Posterior vena cava (tissue), 2 donors: Measurements from ENCODE around the gene MOB3B. TPM values are rescaled to one million over a fixed set of nuclear protein-coding genes. Genes with fewer than 3 reads are reported as not detected.

Experiments
- DNase-seq: peaks from one replicate; pipeline ENCODE4 v3.0.0-alpha.2; 2020; ENCODE audit warnings: low spot score
- intact Hi-C, 2 donors: fragments of 100-400 bp; cut with DNase I; formaldehyde crosslinking; loops; one replicate each; pipeline versions ENCODE4 v1.14.1 to v1.14.2; 2022 to 2023
- total RNA-seq, 2 donors: library from RNA; stranded (reverse); fragmentation: NEBNext Ultra II Directional; extraction: Animal tissue kit (Norgen Biotek cat#: 25700); gene quantifications; one replicate each; pipeline ENCODE4 v1.2.1, GENCODE V29; 2021
- donor health status: DM: yes; HTN: yes; CAD: no.
- donor health status: DM: yes; HTN: yes; CAD: no.

MOB3B gene
- total RNA-seq, 2 donors from 2014 or later, result 3.2 to 4.0 TPM

DNA sequence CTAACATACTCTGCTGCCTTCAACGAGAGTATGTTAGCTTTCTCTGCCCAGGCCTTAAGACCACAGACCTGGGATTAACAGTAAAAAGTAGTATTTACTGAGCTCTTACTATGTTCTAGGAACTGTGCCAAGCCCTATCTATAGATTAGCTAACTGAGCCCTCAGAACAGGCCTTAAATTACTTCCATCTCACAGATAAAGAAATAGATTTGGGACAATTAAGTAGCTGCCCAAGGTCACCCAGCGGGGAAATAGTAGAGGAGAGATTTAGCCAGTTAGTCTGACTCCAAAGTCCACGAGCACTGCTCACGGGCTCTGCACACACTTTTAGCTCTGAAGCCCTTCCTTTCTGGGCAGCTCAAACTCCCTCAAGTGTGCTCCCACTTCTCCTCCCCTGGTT lies 168.1 kb downstream of the MOB3B start:
- intact Hi-C loops, result no loop called here

DNA sequence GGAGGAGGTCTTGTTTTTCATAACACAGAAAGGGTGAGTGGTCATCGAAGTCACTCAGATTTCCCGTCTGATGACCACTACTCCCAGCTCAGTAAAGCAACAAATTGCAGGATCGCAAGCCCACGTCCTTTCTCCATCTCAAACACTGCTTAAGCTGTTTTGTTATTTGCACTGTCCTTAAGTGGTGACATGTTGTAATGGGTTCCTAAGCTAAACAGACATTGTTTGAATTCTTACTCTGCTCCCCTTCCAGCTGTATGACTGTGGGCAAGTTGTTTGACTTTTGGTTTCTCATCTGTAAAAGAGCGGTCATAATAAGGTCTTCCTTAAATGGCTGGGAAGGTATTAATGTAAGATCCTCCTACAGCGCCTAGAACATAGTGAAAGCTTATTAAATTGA lies 169.9 kb downstream of the MOB3B start:
- intact Hi-C loops, result no loop called here
- DNase-seq, result no peak

More for the DNA sequence above, 168.1 kb downstream of the MOB3B start:
- DNase-seq, result no peak

DNA sequence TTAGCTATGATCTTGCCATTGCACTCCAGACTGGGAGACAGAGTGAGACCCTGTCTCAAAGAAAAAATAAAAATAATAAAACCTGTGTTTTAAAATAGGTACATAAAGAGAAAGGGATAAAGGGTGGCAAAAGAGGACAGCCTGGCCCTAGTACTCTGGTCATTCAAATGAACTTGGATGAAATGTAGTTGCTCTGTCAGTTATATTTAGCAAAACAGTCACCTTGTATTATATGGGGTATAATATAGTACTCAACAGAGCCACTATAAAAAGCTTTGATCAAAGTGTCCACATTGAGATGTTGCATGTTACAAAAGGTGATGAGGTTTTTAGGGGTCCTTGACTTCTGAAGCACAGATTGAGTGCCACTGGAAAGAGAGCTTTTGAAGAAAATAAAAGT lies 171.6 kb downstream of the MOB3B start:
- intact Hi-C loops, result no loop called here
- no peak for DNase-seq

DNA sequence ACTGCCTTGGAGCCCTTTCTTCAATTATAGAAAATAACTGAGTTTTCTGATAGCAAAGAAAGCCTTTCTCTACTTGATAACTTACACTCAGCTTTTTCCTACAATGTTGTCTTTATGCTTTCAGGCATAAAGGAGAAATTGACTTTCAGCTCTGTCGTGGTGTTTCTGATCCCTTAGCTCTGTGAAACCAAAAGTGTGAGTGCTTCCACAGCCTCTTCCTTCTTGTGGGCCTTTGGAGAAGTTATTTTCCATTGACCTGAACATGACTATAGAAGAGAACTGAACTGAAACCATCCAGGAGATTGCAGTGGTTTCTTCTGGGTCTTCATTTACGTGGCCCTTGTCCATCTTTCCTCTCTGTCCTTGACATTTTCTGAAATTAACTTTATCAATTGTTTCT lies 173.2 kb downstream of the MOB3B start:
- intact Hi-C loops, result no loop called here
- DNase-seq, result no peak

DNA sequence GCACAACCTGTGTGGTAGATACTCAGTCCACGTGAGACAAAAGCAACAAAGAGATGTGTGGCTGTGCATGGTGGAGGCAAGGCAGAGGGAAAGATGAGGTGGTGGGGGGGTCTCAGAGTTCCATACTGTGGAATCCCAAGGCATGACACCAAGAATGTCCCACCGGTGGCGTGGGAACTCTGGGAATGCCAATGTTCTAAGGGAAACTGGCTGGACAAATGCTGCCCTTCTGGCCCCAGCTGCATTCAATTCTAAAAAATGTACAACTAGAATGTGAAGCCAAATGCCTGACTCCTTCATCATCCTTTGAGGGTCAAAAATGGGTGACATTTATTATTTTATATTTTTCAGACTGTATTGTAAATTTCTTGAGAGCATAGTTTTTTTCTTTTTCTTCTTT lies 174.4 kb downstream of the MOB3B start:
- intact Hi-C loops, result no loop called here
- DNase-seq, result no peak

DNA sequence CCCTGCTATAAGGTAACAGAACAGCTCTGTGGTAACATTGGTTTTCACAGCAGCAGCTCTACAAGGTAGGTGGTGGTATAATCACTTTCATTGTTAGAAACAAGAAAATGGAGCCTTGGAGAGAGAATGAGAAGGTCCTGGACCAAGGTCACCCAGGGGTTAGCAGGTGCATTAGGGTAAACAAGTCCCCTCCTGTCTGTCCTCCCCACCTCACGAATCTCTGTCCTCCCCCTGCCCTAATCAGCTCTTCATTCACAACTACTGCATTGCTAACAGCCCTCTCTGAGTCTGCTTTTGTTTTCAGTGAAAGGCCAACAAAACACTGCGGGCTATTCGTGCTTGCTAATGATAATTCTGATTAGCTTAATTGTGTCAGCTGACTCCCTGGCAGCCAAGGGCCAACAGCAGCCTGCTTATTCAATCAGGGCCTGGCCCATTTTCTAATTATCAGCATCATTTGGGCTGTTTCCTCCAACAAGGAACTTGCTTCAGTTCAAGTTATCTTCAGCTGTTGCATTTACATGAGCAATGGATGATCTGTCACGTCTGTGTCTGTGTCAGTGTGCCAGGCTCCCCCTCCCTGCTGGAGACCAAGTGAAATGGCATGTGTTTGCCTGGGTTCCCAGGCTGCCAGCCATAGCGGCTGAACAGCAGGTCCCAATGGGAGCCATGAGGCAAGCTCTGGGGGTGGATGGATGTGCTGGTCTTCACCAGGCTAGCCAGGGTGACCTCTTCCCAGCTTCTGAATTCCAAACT lies 176.0 kb downstream of the MOB3B start:
- no peak for DNase-seq
- intact Hi-C loops, result no loop called here

DNA sequence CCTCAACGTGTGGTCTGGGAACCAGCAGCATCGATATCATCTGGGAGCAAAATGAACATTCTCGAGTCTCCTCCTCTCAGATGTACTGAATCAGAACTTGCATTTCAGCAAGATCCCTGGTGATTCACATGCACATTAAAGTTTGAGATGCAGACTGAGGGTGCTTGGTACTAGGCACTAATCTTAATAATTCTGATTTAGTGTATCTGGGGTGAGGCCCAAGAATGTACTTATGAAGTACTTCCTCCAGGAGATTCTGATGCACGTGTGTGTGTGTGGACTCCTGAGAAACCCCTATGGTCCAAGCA lies 176.5 kb downstream of the MOB3B start:
- DNase-seq, result no peak
- intact Hi-C loops, result no loop called here

DNA sequence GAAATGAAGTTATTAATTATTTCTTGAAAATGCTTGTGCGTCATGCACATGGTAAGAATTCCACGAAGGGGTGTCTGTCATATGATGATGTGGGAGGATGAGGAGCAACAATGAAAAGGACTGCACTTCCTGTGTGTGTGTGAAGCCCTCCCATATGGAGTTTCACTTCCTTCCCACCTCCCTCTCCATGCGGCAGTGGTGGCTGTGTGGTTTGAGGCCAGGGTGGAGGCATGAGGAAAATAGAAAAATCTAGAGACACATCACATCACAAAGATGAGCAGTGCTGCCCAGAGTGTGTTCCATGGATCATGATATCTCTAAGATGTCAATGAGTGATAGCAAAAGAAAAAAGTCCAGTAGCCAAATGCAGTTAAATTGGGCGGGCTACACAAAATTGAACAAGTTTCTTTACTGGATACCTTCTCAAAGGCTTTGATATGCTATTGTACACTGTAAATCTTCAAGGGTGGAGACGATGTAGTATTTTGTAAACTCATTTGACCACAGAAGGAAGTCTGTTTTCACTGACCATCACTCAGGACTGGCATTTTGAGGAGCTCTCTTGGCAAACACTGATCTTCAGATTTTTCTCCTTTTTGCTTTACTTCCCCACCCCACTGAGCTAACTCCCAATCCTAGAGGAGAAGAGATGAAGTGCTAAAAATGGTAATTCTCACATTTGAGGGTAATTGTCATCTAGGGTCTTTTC lies 177.0 kb downstream of the MOB3B start:
- DNase-seq, result no peak

DNA sequence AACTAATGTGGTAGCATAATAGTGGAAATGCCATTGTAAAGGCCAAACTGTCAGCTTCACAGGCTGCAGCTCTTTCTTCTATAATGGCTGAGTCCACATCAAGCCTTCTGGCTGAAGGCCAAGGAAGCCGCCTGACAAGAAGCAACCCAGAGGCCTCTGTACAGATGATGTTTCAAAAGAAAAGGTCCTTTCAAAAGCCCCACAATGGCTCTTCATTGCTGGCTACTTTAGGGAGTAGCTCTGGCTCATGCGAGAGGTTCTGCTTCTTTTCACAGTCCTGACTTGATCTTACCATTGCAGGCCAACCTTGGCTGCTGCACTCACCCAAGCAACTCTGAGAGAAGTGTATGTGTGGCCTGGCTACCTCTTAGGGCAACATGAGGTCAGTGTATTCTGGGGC lies 178.2 kb downstream of the MOB3B start:
- no peak for DNase-seq
- intact Hi-C loops, result no loop called here

More for the DNA sequence above, 177.0 kb downstream of the MOB3B start:
- intact Hi-C loops, result no loop called here

DNA sequence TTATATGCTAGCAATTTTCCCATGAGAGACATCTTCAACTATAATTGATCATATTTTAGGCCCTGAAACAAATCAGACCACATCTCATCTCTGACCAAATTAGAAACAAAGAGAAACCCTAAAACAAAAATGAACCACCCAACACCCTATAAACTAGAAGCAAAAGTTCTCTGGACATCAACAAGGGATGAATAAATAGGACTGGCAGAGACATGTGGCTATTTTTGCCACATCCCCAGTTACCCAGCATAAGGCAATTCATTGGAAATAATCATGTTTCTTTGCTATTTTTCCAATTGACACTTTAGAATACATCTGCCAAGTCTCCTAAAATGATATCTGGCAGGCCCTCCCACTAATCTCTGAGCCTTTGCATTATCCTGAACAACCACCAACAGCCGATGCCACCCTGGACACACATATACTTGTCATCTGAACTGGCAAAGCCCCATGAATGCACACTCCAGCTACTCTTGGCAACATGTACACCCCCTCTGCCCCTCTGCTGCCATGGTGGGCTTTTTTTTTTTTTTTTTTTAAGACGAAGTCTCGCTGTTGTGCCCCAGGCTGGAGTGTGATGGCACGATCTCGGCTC lies 179.1 kb downstream of the MOB3B start:
- no peak for DNase-seq
- intact Hi-C loops, result no loop called here

DNA sequence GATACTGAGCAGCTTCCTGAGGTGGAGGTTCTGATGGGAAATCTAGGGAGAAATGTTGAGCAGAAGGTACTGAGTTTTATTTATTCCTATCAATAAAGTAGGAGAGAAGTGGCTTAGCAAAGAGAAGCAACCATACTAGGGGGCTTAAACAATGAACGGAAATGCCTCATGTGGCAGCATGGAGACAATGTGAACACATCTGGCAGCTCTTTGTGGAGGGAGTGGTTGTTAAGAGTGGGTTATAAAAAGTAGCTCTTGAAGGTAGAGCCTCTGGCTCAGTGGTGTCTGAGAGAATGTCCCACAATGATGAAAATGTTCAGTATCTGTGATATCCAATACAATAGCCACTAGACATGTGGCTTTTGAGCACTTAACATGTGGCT lies 179.9 kb downstream of the MOB3B start:
- no peak for DNase-seq
- intact Hi-C loops, result no loop called here

DNA sequence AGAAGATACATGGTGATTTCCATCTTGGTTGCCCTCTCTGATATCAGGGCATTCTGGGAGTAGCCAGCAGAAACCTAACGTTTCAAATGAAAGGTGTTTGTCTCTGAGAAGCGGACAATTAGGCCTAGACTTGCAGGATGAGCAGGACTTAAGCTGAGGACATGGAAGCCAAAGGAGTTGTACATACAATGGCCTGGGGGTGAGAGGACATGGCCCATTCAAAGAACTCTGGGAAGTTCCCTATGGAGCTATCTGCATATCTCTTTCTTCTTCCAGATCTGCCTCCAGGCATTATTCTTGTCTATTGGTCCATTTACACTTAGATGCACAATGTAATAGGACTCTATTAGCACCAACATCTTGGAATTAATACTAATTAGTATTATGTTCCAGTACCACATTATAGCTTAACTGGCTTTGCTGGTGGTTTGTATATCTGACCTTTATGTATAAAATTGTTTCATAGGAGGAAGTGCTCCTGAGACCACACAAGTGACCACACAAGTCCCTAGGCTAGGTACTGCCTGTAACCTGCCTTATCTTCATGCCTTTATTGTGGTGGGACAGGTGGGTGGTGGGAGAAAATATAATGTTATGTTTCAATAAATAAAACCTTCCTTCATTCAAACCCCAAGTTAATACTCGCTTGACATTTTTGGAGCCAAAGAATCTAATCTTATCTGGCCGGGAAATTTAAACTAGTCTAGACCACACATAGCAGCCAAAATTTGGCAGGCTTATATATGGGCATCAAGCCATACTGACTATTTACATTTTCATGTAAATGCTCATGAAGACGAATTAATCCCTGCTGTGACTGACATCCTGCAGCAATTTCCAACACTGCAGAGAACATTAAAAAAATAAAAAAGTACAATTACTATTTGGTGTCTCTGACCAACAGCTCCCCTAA lies 180.6 kb downstream of the MOB3B start:
- no peak for DNase-seq
- intact Hi-C loops, result no loop called here

DNA sequence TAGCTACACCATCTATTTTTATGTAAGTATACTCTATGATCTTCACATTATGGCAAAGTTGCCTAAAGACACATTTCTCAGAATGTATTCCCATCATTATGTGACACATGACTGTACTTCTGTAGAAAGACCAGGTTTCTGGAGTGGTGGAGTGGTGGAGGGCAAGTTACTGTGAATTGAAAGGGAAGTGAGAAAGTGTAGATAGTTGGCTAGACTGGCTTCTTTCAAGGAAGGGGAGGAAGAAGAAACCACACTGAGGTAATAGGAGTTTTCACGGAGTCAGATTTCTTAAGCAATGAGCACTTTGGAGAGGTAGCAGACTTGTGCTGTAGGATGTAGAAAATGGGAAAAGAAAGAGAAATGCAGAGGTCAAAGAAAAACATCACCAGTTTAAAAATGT lies 181.7 kb downstream of the MOB3B start:
- no peak for DNase-seq
- intact Hi-C loops, result no loop called here

DNA sequence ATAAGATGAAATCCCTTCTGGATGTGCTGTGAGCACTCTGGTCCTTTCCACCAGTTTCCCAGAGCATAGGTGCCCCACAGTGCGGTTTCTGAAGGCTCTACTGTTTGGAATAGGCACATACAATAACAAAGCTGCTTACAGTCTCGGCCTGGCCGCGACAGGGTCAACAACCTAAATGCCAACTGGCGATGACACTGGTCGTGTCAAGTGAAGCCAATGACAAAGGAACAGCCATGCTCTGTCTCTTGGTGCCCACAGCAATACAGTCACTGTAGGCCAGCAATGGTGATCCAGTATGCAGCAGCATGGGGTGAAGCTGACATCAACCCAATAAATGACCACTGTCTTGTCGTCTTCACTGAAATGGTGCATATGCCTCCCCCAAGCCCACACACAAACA lies 184.8 kb downstream of the MOB3B start:
- no peak for DNase-seq
- intact Hi-C loops, result no loop called here

DNA sequence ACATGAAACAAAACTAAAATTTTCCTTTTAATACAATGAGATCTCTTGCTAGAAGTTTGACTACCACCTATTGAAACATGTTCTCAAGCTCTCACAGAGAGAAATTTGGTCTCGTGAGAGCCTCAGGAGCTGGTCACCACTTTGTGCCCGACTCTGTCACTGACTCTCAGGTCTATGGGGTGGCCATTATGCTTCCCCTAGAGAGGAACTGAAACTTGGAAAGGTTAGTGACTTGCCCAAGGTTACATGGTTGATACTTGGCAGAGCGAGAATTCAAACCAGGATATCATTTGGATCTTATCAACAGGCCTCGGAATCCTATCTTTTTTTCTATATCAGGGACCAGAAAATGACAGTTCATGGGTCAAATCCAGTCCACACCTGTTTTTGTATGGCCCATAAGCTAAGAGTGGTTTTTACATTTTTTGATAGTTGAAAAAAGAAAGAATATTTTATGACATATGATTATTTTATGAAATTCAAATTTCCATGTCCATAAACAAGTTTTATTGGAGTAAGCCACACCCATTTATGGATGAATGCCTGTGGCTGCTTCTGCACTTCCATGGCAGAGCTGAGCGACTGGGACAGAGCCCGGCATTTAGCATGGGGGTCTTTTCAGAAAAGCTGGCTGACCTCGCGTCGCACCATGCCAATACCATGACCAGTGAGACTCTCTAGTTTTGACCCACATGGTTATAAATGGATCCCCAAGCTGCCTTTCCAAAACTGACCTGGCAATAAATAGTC lies 187.9 kb downstream of the MOB3B start:
- no peak for DNase-seq
- intact Hi-C loops, result no loop called here

DNA sequence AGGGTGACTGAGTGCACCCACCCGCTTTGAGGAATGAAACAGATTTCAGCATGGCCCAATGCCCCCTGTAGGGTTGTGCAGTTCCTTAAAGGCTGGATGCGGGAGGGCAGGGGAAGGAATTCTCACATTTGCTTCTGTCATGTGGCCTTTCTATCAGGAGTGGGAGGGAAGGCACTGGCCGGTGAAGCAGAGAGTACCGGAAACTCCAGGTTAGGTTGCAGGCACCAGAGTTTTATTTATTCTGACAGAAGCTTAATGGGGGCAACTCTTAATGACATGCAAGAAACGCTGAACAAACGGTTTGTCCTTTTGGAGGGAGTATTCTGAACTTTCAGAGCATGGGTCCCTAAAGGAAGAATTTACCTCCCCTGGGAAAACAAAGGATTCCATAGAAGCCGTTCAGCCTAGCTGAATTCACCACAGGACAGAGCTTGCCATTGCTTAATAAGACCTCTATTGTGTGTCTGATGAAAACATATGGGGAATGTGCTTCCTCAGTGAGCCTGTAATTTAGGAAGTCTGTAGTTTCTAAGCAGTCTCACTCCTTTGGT lies 188.6 kb downstream of the MOB3B start:
- DNase-seq, result no peak
- intact Hi-C loops, result no loop called here

DNA sequence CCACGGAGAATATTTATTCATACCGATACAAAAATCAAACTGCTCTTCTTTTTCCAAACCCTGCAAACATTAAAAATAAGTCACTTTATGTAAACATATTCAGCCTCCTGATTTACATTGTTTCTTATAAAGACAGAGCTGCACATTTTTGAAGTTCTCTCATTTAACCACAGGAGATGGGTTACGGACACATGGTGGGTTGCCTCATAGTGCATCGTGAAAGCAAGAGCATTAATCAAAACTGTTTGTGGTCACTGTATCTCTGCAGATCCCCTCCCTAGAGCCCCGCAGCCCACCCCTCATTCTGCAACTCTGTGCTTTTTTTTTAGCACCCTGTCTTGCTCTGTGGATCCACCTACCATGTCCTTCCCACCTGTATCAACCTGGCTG lies 189.3 kb downstream of the MOB3B start:
- DNase-seq, result no peak
- intact Hi-C loops, result no loop called here

DNA sequence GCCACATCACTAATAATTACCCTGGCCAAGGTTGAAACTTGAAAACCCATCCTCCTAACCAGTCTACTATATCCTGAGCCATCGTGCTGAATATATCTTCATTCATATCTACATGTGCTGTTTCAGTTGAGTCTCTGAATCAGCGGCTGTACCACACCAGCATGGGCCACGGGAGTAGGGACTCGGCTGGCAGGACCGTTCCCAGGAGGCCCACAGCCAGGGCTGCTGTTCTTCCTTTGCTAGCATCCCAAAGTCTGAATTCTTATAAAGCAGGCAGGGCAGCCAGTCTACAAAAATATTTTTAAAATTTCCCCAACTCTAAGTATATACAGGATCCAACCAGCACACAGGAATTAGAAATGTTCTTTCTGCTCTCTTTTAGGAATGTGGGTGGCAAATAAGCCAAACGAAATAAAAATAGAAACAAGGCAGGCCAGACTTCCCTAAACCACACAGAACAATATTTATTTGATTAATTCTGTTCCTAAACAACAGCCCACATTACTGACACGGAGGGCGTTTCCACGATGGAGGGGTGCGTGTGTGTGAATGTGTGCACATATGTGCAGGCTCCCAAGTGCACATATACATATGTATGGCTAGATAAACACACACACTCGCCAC lies 189.8 kb downstream of the MOB3B start:
- DNase-seq, result no peak
- intact Hi-C loops, result loop anchor here in 1 of 2 donors (5.0 kb wide), 2 partner anchors 188 to 208 kb away; partner anchors contain the start of gene MOB3B
